Measurements from ENCODE around the gene GAPT.

The GAPT gene

GRCh38 chr5:58451732-58452565, 39.3 kb upstream of the GAPT start (continued):
- no peak for TF ChIP-seq ZNF548 (tag by site-specific recombination; IDR thresholded peaks at IDR 0.05)
- no peak for TF ChIP-seq ZNF571 (tag by site-specific recombination; IDR thresholded peaks at IDR 0.05)
- no peak for TF ChIP-seq ZNF596 (tag by site-specific recombination; IDR thresholded peaks at IDR 0.05)
- TF ChIP-seq ZNF175 (tag by site-specific recombination; IDR thresholded peaks at IDR 0.05), result no peak
- TF ChIP-seq SETDB1 (IDR thresholded peaks at IDR 0.05; ENCODE audit: insufficient read length, low read length), result no peak
- TF ChIP-seq, protein P1, sequence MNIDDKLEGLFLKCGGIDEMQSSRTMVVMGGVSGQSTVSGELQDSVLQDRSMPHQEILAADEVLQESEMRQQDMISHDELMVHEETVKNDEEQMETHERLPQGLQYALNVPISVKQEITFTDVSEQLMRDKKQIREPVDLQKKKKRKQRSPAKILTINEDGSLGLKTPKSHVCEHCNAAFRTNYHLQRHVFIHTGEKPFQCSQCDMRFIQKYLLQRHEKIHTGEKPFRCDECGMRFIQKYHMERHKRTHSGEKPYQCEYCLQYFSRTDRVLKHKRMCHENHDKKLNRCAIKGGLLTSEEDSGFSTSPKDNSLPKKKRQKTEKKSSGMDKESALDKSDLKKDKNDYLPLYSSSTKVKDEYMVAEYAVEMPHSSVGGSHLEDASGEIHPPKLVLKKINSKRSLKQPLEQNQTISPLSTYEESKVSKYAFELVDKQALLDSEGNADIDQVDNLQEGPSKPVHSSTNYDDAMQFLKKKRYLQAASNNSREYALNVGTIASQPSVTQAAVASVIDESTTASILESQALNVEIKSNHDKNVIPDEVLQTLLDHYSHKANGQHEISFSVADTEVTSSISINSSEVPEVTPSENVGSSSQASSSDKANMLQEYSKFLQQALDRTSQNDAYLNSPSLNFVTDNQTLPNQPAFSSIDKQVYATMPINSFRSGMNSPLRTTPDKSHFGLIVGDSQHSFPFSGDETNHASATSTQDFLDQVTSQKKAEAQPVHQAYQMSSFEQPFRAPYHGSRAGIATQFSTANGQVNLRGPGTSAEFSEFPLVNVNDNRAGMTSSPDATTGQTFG (tag by site-specific recombination; IDR thresholded peaks at IDR 0.05; ENCODE audit: borderline replicate concordance), result no peak
- TF ChIP-seq ZNF146 (tag by site-specific recombination; IDR thresholded peaks at IDR 0.05), result no peak
- no peak for TF ChIP-seq ZNF37A (tag by site-specific recombination; IDR thresholded peaks at IDR 0.05)
- TF ChIP-seq ZSCAN16 (tag by site-specific recombination; IDR thresholded peaks at IDR 0.05), result no peak
- TF ChIP-seq ZNF664 (tag by site-specific recombination; IDR thresholded peaks at IDR 0.05), result no peak

- no peak overlapping the region for H3K27ac ChIP-seq (ENCODE audit: extremely low read depth, low read depth, low read length)
- no peak overlapping the region for H3K4me3 ChIP-seq (ENCODE audit: low read depth, low read length)
- POLR2A ChIA-PET, result no interaction called here
- CTCF ChIA-PET, result no interaction called here
- peaks cover 21 to 52% of the 10 kb centered on the region in 2 experiments; a peak in 2 of 3 replicates for H3K36me3 ChIP-seq (ENCODE audit: control insufficient read depth in 2 of 2, insufficient read depth in 1 of 2, low read length in 2 of 2)
- TF ChIP-seq, protein P2, sequence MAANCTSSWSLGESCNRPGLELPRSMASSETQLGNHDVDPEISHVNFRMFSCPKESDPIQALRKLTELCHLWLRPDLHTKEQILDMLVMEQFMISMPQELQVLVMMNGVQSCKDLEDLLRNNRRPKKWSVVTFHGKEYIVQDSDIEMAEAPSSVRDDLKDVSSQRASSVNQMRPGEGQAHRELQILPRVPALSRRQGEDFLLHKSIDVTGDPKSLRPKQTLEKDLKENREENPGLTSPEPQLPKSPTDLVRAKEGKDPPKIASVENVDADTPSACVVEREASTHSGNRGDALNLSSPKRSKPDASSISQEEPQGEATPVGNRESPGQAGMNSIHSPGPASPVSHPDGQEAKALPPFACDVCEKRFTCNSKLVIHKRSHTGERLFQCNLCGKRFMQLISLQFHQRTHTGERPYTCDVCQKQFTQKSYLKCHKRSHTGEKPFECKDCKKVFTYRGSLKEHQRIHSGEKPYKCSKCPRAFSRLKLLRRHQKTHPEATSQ (tag by site-specific recombination; IDR thresholded peaks at IDR 0.05), result no peak
- TF ChIP-seq, protein P3, sequence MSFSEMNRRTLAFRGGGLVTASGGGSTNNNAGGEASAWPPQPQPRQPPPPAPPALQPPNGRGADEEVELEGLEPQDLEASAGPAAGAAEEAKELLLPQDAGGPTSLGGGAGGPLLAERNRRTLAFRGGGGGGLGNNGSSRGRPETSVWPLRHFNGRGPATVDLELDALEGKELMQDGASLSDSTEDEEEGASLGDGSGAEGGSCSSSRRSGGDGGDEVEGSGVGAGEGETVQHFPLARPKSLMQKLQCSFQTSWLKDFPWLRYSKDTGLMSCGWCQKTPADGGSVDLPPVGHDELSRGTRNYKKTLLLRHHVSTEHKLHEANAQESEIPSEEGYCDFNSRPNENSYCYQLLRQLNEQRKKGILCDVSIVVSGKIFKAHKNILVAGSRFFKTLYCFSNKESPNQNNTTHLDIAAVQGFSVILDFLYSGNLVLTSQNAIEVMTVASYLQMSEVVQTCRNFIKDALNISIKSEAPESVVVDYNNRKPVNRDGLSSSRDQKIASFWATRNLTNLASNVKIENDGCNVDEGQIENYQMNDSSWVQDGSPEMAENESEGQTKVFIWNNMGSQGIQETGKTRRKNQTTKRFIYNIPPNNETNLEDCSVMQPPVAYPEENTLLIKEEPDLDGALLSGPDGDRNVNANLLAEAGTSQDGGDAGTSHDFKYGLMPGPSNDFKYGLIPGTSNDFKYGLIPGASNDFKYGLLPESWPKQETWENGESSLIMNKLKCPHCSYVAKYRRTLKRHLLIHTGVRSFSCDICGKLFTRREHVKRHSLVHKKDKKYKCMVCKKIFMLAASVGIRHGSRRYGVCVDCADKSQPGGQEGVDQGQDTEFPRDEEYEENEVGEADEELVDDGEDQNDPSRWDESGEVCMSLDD (tag by site-specific recombination; IDR thresholded peaks at IDR 0.05), result no peak
- no peak for TF ChIP-seq ZNF404 (tag by site-specific recombination; IDR thresholded peaks at IDR 0.05)
- TF ChIP-seq EGR2 (tag by site-specific recombination; IDR thresholded peaks at IDR 0.05; ENCODE audit: low read depth), result no peak
- TF ChIP-seq GLI4 (tag by site-specific recombination; IDR thresholded peaks at IDR 0.05), result no peak
- no peak for TF ChIP-seq ZNF416 (tag by site-specific recombination; IDR thresholded peaks at IDR 0.05)
- TF ChIP-seq ZNF701 (tag by site-specific recombination; IDR thresholded peaks at IDR 0.05), result no peak
- no peak for TF ChIP-seq ZNF133 (tag by site-specific recombination; IDR thresholded peaks at IDR 0.05)
- no peak for TF ChIP-seq ZNF350 (tag by site-specific recombination; IDR thresholded peaks at IDR 0.05)
- TF ChIP-seq, protein P4, sequence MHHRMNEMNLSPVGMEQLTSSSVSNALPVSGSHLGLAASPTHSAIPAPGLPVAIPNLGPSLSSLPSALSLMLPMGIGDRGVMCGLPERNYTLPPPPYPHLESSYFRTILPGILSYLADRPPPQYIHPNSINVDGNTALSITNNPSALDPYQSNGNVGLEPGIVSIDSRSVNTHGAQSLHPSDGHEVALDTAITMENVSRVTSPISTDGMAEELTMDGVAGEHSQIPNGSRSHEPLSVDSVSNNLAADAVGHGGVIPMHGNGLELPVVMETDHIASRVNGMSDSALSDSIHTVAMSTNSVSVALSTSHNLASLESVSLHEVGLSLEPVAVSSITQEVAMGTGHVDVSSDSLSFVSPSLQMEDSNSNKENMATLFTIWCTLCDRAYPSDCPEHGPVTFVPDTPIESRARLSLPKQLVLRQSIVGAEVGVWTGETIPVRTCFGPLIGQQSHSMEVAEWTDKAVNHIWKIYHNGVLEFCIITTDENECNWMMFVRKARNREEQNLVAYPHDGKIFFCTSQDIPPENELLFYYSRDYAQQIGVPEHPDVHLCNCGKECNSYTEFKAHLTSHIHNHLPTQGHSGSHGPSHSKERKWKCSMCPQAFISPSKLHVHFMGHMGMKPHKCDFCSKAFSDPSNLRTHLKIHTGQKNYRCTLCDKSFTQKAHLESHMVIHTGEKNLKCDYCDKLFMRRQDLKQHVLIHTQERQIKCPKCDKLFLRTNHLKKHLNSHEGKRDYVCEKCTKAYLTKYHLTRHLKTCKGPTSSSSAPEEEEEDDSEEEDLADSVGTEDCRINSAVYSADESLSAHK (tag by site-specific recombination; IDR thresholded peaks at IDR 0.05), result no peak
- no peaks in the 10 kb centered on the region for H3K4me1 ChIP-seq (ENCODE audit: control insufficient read depth, insufficient read depth, low read length)
- no peaks in the 10 kb centered on the region for H3K9me3 ChIP-seq (ENCODE audit: control insufficient read depth, insufficient read depth, low read depth, low read length)
These were observed 38.5 kb upstream of the GAPT start for GRCh38 chr5:58452566-58453258.

All from HEK293 (cell line).